NT2/D1 (cell line): ENCODE data around the gene NDUFB7.

Experiments used
- SUZ12 ChIP-seq: IDR thresholded peaks from 2 replicates; pipeline ENCODE4 v1.6.1; 2011; ENCODE audit not compliant: insufficient read length, insufficient read depth; ENCODE audit errors: extremely low read depth
- YY1 ChIP-seq: IDR thresholded peaks from 2 replicates; pipeline ENCODE4 v1.6.1; 2011; ENCODE audit not compliant: insufficient read length, insufficient read depth

DNA sequence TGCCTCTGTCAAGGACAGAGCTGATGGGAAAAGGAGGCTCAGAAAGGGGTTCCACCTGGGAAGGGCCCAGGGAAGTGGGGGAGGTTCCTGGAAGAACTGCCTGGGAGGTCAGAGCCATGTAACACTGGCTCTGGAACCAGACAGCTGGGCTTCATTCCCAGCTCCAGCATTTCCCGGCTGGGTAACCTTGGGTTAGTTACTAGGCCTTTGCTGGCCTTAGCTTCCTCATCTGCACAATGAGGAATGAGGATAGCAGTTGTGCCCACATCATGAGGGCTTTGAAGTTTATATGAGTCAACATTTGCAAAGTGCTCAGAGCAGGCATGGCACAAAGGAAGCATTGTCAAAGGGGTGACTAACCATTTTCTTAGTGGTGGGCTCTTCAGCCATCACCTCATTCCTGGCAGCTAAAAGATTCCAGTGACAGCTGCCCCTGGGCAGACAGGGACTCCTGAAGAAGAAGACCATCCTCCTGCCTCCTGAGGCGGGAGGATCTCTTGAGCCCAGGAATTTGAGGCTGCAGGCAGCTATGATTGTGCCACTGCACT, 51.9 kb downstream of the NDUFB7 start:
- TF ChIP-seq YY1 (no peak), SUZ12 (no peak)
